Esophagus muscularis mucosa (tissue), 4 donors: ENCODE data around the gene SGK1. TPM values are rescaled to one million over a fixed set of nuclear protein-coding genes. Genes with fewer than 3 reads are reported as not detected.

Experiments used
- DNase-seq: peaks from one replicate; pipeline ENCODE4 v3.0.0-alpha.2; 2017; ENCODE audit errors: extremely low spot score
- H3K27ac ChIP-seq, 4 donors: fragments of 200-600 bp; sonication (generic); replicated peaks in 1 of 4; 1 replicate in 3 of 4; 2 replicates in 1 of 4; pipeline ENCODE4 v1.5.1; 2016 to 2019; ENCODE audit warnings: mild to moderate bottlenecking in 1 of 4
- H3K27me3 ChIP-seq, 4 donors: fragments of 200-600 bp; sonication (generic); one replicate each; pipeline versions ENCODE4 v1.5.1 to v1.6.0; 2016 to 2019
- H3K36me3 ChIP-seq, 4 donors: fragments of 200-600 bp; sonication (generic); one replicate each; pipeline ENCODE4 v1.5.1; 2016 to 2019
- H3K4me1 ChIP-seq, 4 donors: fragments of 200-600 bp; sonication (generic); one replicate each; pipeline ENCODE4 v1.5.1; 2016 to 2019
- H3K4me3 ChIP-seq, 4 donors: fragments of 200-600 bp; sonication (generic); 1 replicate in 2 of 4; 2 replicates in 2 of 4; pipeline ENCODE4 v1.5.1; 2016 to 2019; ENCODE audit warnings: mild to moderate bottlenecking in 4 of 4, moderate library complexity in 1 of 4
- H3K9me3 ChIP-seq, 4 donors: fragments of 200-600 bp; sonication (generic); 1 replicate in 3 of 4; 2 replicates in 1 of 4; pipeline ENCODE4 v1.5.1; 2016 to 2019
- EP300 ChIP-seq: sonication (generic); formaldehyde crosslinking; IDR thresholded peaks from one replicate; pipeline ENCODE4 v1.6.1; 2017; ENCODE audit warnings: antibody characterized with exemption
- POLR2A ChIP-seq: fragments of 450-650 bp; IDR thresholded peaks from one replicate; pipeline ENCODE4 v1.6.1; 2017; ENCODE audit warnings: antibody characterized with exemption, moderate library complexity, mild to moderate bottlenecking, low read depth
- POLR2AphosphoS5 ChIP-seq, 2 donors: sonication (generic); formaldehyde crosslinking; IDR thresholded peaks; one replicate each; pipeline ENCODE4 v1.6.1; 2017; ENCODE audit warnings: antibody characterized with exemption in 2 of 2
- WGBS: methylation state at CpG from one replicate; pipeline ENCODE4 v1.1.5; 2018; 5-methylcytosine and 5-hydroxymethylcytosine counted together
- intact Hi-C: fragments of 100-400 bp; cut with DNase I; formaldehyde crosslinking; loops from one replicate; pipeline ENCODE4 v1.15.1; 2023
- total RNA-seq, 4 donors: library from RNA; depleted of rRNA; stranded (reverse); fragments of >200 nt; gene quantifications; one replicate each; pipeline versions ENCODE4 v1.1.0 to v1.2.1, GENCODE V29; 2016
- TF ChIP-seq, protein P1 (sequence below), 3 experiments: fragments of 200-600 bp in 2 of 3; fragments of 450-650 bp in 1 of 3; sonication (generic) in 2 of 3; IDR thresholded peaks; one replicate each; pipeline ENCODE4 v1.5.1; 2017 to 2019; ENCODE audit warnings: antibody characterized with exemption in 3 of 3, mild to moderate bottlenecking in 2 of 3, moderate library complexity in 1 of 3

The SGK1 gene
- total RNA-seq, 4 donors from 2014 or later = 30.7 to 52.8 (median 43.9) TPM

DNA sequence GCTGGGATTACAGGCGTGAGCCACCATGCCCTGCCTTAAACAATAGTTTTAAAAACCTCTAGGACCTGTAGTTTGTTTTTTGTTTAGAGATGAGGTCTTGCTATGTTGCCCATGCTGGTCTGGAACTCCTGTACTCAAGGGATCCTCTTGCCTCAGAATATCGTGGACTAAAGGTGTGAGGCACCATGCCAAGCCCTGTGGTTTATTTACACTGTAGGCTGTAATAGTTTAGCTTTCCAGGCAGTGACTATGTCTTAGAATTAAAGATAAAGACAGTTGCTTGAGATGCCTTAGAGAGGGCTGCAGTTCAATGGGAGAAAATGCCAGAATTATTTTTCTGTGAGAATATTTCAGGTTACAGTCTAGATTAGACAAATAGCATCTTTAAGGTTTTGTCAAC is 72.9 kb downstream of the SGK1 start:
- TF ChIP-seq EP300 (no peak), POLR2A (no peak), POLR2AphosphoS5 (IDR thresholded peaks at IDR 0.05) (no peak)
- TF ChIP-seq, protein P1, sequence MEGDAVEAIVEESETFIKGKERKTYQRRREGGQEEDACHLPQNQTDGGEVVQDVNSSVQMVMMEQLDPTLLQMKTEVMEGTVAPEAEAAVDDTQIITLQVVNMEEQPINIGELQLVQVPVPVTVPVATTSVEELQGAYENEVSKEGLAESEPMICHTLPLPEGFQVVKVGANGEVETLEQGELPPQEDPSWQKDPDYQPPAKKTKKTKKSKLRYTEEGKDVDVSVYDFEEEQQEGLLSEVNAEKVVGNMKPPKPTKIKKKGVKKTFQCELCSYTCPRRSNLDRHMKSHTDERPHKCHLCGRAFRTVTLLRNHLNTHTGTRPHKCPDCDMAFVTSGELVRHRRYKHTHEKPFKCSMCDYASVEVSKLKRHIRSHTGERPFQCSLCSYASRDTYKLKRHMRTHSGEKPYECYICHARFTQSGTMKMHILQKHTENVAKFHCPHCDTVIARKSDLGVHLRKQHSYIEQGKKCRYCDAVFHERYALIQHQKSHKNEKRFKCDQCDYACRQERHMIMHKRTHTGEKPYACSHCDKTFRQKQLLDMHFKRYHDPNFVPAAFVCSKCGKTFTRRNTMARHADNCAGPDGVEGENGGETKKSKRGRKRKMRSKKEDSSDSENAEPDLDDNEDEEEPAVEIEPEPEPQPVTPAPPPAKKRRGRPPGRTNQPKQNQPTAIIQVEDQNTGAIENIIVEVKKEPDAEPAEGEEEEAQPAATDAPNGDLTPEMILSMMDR (IDR thresholded peaks at IDR 0.05) = no peak

DNA sequence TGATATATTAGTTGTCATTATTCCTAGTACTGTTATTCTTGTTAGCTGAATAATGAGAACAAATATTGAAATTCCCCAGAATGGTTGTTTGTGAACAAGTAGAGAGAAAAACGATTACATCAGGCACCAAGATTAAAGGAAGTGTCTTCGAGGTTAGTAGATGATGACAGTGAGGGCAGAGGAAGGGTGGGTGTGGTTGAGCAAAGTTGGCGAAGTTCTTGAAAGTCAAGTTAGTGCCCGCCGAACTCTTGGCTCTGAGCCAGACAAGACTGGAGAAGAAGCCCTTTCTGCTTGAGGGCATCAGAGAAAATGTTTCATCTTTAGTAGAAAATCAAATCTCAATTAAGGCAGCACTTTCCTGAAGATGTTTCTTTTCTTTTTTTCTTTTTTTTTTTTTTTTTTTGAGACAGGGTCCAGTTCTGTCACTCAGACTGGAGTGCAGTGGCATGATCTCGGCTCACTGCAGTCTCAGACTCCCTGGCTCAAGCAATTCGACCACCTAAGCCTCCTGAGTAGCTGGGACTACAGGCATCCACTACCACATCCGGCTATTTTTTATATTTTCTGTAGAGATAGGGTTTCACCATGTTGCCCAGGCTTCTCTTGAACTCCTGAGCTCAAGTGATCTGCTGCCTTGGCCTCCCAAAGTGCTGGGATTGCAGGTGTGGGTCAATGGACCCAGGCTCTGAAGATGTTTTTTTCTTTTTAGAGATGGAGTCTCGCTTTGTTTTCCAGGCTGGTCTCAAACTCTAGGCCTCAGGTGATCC is 77.1 kb downstream of the SGK1 start:
- TF ChIP-seq POLR2A (no peak), EP300 (no peak), POLR2AphosphoS5 (IDR thresholded peaks at IDR 0.05) (no peak)
- TF ChIP-seq, protein P1 (IDR thresholded peaks at IDR 0.05) = no peak
- Histone ChIP-seq H3K4me3 (no peak overlapping the region), H3K27ac (no peak overlapping the region), H3K4me1 (no peaks in the 10 kb centered on the region), H3K36me3 (no peaks in the 10 kb centered on the region), H3K9me3 (no peaks in the 10 kb centered on the region), H3K27me3 (no peaks in the 10 kb centered on the region)
- DNase-seq = no peak
- intact Hi-C loops = no loop called here
- WGBS = 74% methylated on average over 9 of the region's 9 CpGs

More for the DNA sequence above, 72.9 kb downstream of the SGK1 start:
- H3K27ac ChIP-seq = no peak overlapping the region
- intact Hi-C loops = no loop called here
- no peak overlapping the region for H3K4me3 ChIP-seq
- H3K4me1 ChIP-seq = peaks cover 0 to 8% (median 3%) of the 10 kb centered on the region in 4 donors
- WGBS = 60% methylated on average over 2 of the region's 2 CpGs
- H3K27me3 ChIP-seq = no peaks in the 10 kb centered on the region
- H3K9me3 ChIP-seq = no peaks in the 10 kb centered on the region
- H3K36me3 ChIP-seq = no peaks in the 10 kb centered on the region
- DNase-seq = no peak

DNA sequence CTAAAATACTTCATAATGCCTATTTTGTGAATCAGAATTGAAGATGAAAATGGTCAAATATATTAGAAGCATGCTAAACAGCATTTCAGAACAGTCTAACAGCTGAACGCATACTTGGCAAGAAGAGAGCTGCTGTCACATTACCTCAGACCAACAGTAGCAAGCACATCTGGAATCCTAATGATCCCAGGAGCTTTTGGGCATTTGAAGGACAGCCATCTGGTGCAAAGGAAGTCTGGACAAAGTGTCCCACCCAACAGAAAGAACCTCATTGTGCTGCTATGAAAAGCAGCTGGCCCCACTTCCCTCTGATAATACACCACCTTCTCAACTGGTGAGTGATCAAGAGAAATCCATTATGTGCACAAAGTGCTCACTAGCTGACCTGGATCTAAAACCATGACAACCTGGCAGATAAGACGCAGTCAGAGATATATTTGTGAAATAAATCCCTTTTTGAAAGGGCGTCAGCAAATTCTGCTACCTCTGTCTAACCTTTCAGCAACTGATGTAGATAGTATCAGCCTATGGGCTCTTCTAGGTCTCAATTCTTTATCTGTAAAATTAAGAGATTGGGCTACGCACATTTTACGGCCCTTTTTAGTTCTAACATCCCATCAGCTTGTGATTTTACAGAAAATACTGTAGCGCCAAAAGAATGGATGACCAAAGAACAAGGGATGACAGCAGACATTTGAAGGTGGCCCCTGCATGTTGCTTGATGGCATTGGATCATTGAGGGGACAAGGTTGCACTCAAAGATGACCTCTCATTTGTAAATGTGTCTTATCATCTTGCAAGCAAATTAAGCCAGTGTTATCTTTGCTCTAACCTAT is 78.7 kb downstream of the SGK1 start:
- H3K4me1 ChIP-seq = no peaks in the 10 kb centered on the region
- H3K4me3 ChIP-seq = no peak overlapping the region
- WGBS = 66% methylated on average over 6 of the region's 6 CpGs
- H3K27ac ChIP-seq = no peak overlapping the region
- no peak for DNase-seq
- no peaks in the 10 kb centered on the region for H3K36me3 ChIP-seq
- H3K9me3 ChIP-seq = no peaks in the 10 kb centered on the region
- no peak for TF ChIP-seq EP300
- no peak for TF ChIP-seq POLR2AphosphoS5 (IDR thresholded peaks at IDR 0.05)
- TF ChIP-seq, protein P1 (IDR thresholded peaks at IDR 0.05) = no peak
- no peak for TF ChIP-seq POLR2A
- intact Hi-C loops = no loop called here
- no peaks in the 10 kb centered on the region for H3K27me3 ChIP-seq

DNA sequence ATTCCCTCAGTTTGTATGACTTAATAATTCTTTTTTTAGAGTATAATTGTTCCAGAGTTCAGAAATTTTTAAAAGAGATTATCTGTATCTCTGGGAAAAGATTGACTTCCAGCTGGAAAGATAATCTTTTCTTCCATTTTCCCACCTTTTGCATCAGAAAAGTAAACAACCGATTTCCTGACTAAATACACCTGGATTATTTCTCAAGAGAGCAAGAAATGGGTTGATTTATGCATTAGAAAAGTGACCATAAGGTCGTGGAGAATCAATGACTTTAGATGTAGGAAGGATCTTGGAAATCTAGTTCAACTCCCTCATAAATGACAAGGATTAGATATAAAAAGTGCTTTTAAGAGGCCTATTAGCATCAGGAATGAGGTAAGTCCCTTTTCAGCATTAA is 79.9 kb downstream of the SGK1 start:
- TF ChIP-seq EP300 (no peak), POLR2A (no peak), POLR2AphosphoS5 (IDR thresholded peaks at IDR 0.05) (no peak)
- TF ChIP-seq, protein P1 (IDR thresholded peaks at IDR 0.05) = no peak
- no peaks in the 10 kb centered on the region for H3K36me3 ChIP-seq
- no peak for DNase-seq
- no peaks in the 10 kb centered on the region for H3K4me1 ChIP-seq
- no peaks in the 10 kb centered on the region for H3K9me3 ChIP-seq
- H3K27ac ChIP-seq = no peak overlapping the region
- 76% methylated on average over 2 of the region's 2 CpGs for WGBS
- intact Hi-C loops = no loop called here
- H3K27me3 ChIP-seq = no peaks in the 10 kb centered on the region
- H3K4me3 ChIP-seq = no peak overlapping the region
